Kidney epithelial cell (primary cell): ENCODE data around the gene CMPK1. TPM values are rescaled to one million over a fixed set of nuclear protein-coding genes. Genes with fewer than 3 reads are reported as not detected.
A peak's percentile ranks its signal among the peaks of the same experiment; 100 is the strongest.
"Not testable (repeated sequence)": the region's sequence is repeated elsewhere in the genome, so short reads cannot be mapped to it uniquely, and the experiment has no call there.

Source experiments
- DNase-seq: peaks from one replicate; pipeline ENCODE4 v3.0.0-alpha.2; 2010; ENCODE audit warnings: low read depth
- H3K27me3 ChIP-seq: 2 replicates; pipeline ENCODE4 v1.6.0; 2011; ENCODE audit warnings: low read length; ENCODE audit not compliant: control insufficient read depth, insufficient read depth
- H3K36me3 ChIP-seq: 2 replicates; pipeline ENCODE4 v1.5.1; 2011; ENCODE audit warnings: low read length; ENCODE audit not compliant: control insufficient read depth, insufficient read depth
- H3K4me3 ChIP-seq: 2 replicates; pipeline ENCODE4 v1.5.1; 2011; ENCODE audit warnings: low read depth, mild to moderate bottlenecking, control low read depth, low read length
- total RNA-seq: library from RNA; depleted of rRNA; stranded (reverse); fragments of >200 nt; gene quantifications from 2 replicates; pipeline ENCODE4 v1.2.3, GENCODE V29; 2015
- TF ChIP-seq, protein P1 (sequence below): IDR thresholded peaks from 2 replicates; pipeline ENCODE4 v1.5.1; 2011; ENCODE audit warnings: mild to moderate bottlenecking, moderate library complexity, low read length, control low read depth, inconsistent platforms; ENCODE audit not compliant: insufficient read depth, poor library complexity, severe bottlenecking

Gene CMPK1
- total RNA-seq = 62.0 and 74.7 TPM in 2 replicates

- peak; percentile 49 for DNase-seq
- Histone ChIP-seq H3K27me3 (no peaks in the 10 kb centered on the region), H3K4me3 (peak within 1 kb of the TSS; percentile 97), H3K36me3 (no peaks in the 10 kb centered on the region)
- TF ChIP-seq, protein P1, sequence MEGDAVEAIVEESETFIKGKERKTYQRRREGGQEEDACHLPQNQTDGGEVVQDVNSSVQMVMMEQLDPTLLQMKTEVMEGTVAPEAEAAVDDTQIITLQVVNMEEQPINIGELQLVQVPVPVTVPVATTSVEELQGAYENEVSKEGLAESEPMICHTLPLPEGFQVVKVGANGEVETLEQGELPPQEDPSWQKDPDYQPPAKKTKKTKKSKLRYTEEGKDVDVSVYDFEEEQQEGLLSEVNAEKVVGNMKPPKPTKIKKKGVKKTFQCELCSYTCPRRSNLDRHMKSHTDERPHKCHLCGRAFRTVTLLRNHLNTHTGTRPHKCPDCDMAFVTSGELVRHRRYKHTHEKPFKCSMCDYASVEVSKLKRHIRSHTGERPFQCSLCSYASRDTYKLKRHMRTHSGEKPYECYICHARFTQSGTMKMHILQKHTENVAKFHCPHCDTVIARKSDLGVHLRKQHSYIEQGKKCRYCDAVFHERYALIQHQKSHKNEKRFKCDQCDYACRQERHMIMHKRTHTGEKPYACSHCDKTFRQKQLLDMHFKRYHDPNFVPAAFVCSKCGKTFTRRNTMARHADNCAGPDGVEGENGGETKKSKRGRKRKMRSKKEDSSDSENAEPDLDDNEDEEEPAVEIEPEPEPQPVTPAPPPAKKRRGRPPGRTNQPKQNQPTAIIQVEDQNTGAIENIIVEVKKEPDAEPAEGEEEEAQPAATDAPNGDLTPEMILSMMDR = no peak
Observed at GRCh38 chr1:47333578-47333921, at the start of gene CMPK1. Gene CMPK1, plus strand, starts transcription at chr1:47333790. Its CDS starts 156 bp downstream, at chr1:47333946.

GRCh38 chr1:47288116-47288515 is 45.5 kb upstream of the CMPK1 start:
- DNase-seq, H3K36me3 ChIP-seq, H3K27me3 ChIP-seq, H3K4me3 ChIP-seq: not testable (repeated sequence)

DNA sequence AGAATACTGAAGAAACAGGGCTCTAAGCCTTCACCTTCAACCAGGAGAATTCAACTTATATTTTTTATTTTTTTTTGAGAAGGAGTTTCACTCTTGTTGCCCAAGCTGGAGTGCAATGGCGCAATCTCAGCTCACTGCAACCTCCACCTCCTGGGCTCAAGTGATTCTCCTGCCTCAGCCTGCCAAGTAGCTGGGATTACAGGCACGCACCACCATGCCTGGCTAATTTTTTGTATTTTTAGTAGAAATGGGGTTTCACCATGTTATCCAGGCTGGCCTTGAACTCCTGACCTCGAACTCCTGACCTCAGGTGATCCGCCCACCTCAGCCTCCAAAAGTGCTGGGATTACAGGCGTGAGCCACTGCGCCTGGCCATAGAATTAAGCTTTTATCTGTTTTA is 38.7 kb upstream of the CMPK1 start:
- H3K36me3 ChIP-seq, H3K27me3 ChIP-seq, DNase-seq, H3K4me3 ChIP-seq: not testable (repeated sequence)

DNA sequence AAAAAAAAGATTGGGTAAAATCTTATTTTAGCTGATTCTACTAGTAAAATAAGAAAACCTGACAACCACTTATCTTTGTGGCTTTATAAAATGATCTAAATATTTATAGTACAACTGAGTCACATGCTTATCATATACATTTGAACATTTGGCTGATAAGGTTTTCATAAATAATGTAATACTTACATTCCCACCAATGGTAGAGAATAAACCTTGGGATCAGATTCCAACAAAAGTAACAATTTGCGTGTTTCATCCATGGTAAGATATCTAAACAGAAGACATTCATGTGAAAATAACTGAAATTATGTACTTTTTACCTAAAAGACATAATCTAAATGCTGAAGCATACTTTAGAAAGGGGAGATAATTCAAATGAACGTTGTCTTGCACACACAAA is 38.0 kb upstream of the CMPK1 start:
- no peak for DNase-seq
- TF ChIP-seq, protein P1 = no peak
- Histone ChIP-seq H3K27me3 (no peaks in the 10 kb centered on the region), H3K4me3 (no peak overlapping the region), H3K36me3 (no peaks in the 10 kb centered on the region)

DNA sequence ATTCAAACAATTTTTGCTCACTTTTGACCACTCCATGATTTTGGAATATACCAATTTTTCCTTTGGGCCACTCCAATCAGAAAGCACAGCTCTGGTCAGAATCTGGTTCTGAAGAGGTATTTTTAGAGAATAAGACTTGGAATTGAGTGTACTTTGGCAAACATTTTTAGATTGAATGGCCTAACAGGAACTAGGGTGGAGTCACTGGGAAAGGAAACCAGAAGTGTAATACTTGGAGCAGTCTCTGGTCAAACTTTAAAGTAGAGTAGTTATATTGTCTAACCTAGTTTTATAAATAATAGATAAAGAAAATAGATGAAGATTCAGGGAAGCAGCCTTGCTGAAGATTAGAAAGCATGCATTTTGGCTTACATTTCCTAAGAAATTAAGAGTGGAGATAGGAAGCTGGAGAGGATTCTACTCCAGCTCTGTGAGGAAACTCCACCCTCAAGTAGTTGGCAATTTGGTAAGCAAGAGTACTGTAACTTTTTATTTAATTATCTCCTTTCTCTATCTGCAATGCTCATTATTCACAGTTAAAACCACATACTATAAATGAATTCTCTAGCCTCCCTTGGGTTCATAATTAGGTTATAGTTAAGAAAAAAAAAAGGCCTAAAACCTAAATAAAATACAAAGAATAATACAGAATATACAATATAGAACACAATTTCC is 35.4 kb upstream of the CMPK1 start:
- Histone ChIP-seq H3K27me3 (no peaks in the 10 kb centered on the region), H3K36me3 (peaks cover 2% of the 10 kb centered on the region), H3K4me3 (no peak overlapping the region)
- no peak for DNase-seq
- TF ChIP-seq, protein P1 = no peak

- no peak for DNase-seq
- H3K4me3 ChIP-seq = no peak overlapping the region
- H3K36me3 ChIP-seq = peaks cover 2% of the 10 kb centered on the region
- TF ChIP-seq, protein P1 = no peak
- H3K27me3 ChIP-seq = no peaks in the 10 kb centered on the region
Observed at GRCh38 chr1:47302472-47302871, 31.1 kb upstream of the CMPK1 start.

GRCh38 chr1:47309427-47309826 is 24.2 kb upstream of the CMPK1 start:
- Histone ChIP-seq H3K27me3 (no peaks in the 10 kb centered on the region), H3K36me3 (no peaks in the 10 kb centered on the region), H3K4me3 (no peak overlapping the region)
- DNase-seq = no peak
- TF ChIP-seq, protein P1 = no peak
